ENCODE results near the gene MLX.

The MLX gene

DNA sequence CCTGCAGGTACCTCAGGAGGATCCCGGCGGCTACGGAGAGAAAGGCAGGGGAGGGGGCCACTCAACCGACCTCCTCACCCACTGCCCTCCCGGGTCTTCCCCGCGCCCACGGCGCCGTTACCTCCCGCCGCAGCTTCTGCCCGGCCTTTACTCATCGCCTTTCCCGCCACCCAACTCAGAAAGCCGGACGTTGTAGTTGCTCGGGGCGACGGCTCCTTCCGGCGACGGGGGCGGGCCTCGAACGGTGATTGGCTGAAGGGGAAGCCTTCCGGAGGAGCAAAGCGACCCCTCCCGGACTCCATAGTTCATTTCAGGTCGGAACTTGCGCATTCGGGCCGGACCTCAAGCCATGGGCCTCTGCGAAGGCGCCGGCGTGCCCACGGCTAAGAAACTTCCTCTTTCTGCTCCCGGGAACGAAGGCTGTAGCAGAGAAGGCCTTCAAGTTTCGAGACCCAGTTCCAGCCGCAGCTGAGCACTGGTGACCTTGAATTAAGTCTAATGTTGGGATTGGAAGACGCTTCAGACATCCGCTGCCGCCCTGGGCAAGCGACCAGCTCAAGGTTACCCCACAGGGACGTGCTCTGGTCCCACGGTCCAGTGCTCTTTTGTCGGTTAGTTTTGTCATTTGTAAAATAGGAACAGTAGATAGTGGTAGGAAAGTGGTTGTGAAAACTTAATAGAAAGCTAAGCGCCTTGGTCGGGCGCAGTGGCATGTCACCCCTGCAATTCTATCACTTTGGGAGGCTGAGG lies 10.8 kb downstream of the MLX start, which contains the start of gene PSMC3IP:
TSS of gene PSMC3IP (minus strand) at position 198 of the 750 bp plus-strand sequence. CDS start at position 155, 43 bp downstream.
- Histone ChIP-seq H3K4me3 (ENCODE audit: low read length) (peak within 1 kb of the TSS; percentile 90), H3K9ac (ENCODE audit: low read length) (peak within 1 kb of the TSS; percentile 95), H4K20me1 (ENCODE audit: insufficient read depth, low read length) (no peaks in the 10 kb centered on the region), H3K9me3 (replicated peaks; ENCODE audit: insufficient read depth, low read length) (no peaks in the 10 kb centered on the region), H3K27me3 (replicated peaks; ENCODE audit: insufficient read depth, low read length) (no peaks in the 10 kb centered on the region), H3F3A (ENCODE audit: insufficient read depth, low read length) (peaks cover 40% of the 10 kb centered on the region), H3K36me3 (replicated peaks; ENCODE audit: insufficient read depth, low read length) (peaks cover 7% of the 10 kb centered on the region; the same call in 1 of the 2 replicates), H2AFZ (ENCODE audit: low read length) (peak within 1 kb of the TSS; percentile 53), H3K4me2 (ENCODE audit: low read depth, low read length) (peak within 1 kb of the TSS; percentile 71), H3K9me2 (replicated peaks; ENCODE audit: insufficient read depth, low read length) (no peaks in the 10 kb centered on the region), H3K27ac (ENCODE audit: low read length) (peak within 1 kb of the TSS; percentile 98), H3K79me2 (ENCODE audit: low read length) (peaks cover 65% of the 10 kb centered on the region), H3K4me1 (ENCODE audit: low read length) (peaks cover 37% of the 10 kb centered on the region)
- peak; percentile 97 for DNase-seq
- no peak for TF ChIP-seq EZH2 (optimal IDR thresholded peaks at IDR 0.05; ENCODE audit: low read depth, low read length)
- TF ChIP-seq EZH2phosphoT487 (IDR thresholded peaks at IDR 0.05; ENCODE audit: low read length), result no peak
- TF ChIP-seq, protein P1, sequence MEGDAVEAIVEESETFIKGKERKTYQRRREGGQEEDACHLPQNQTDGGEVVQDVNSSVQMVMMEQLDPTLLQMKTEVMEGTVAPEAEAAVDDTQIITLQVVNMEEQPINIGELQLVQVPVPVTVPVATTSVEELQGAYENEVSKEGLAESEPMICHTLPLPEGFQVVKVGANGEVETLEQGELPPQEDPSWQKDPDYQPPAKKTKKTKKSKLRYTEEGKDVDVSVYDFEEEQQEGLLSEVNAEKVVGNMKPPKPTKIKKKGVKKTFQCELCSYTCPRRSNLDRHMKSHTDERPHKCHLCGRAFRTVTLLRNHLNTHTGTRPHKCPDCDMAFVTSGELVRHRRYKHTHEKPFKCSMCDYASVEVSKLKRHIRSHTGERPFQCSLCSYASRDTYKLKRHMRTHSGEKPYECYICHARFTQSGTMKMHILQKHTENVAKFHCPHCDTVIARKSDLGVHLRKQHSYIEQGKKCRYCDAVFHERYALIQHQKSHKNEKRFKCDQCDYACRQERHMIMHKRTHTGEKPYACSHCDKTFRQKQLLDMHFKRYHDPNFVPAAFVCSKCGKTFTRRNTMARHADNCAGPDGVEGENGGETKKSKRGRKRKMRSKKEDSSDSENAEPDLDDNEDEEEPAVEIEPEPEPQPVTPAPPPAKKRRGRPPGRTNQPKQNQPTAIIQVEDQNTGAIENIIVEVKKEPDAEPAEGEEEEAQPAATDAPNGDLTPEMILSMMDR (IDR thresholded peaks at IDR 0.05; ENCODE audit: low read length), result peak; percentile 41

DNA sequence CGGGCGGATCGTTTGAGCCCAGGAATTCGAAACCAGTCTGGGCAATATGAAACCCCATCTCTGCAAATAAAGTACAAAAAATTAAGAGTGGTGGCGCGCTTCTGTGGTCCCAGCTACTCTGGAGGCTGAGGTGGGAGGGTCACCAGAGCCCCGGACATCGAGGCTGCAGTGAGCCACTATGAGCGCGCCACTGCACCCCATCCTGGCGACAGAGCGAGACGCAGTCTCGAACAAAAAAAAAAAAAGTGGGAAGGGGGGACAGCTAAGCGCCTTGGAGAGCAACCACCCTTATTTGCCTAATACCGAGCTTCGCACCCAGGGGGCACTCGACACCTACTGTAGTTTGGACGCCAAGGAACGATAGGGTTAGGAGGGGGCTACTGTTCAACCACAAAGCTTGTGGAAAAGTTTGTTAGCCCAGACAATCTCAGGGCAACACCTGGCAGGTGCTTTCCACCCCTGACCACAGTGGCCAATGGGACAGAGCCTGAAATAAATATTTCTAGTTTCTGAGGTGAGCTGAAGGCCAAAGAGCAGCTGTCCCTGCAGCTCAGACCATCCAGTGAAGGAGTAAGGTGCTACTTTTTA lies 11.5 kb downstream of the MLX start:
- no peaks in the 10 kb centered on the region for H3K9me2 ChIP-seq (replicated peaks; ENCODE audit: insufficient read depth, low read length)
- H3K9me3 ChIP-seq (replicated peaks; ENCODE audit: insufficient read depth, low read length), result no peaks in the 10 kb centered on the region
- H3K27me3 ChIP-seq (replicated peaks; ENCODE audit: insufficient read depth, low read length), result no peaks in the 10 kb centered on the region
- peak overlapping the region; percentile 95 for H3K9ac ChIP-seq (ENCODE audit: low read length)
- H3K79me2 ChIP-seq (ENCODE audit: low read length), result peaks cover 65% of the 10 kb centered on the region
- H4K20me1 ChIP-seq (ENCODE audit: insufficient read depth, low read length), result no peaks in the 10 kb centered on the region
- H3K4me1 ChIP-seq (ENCODE audit: low read length), result peaks cover 37% of the 10 kb centered on the region
- TF ChIP-seq, protein P1 (IDR thresholded peaks at IDR 0.05; ENCODE audit: low read length), result peak; percentile 82
- TF ChIP-seq EZH2 (optimal IDR thresholded peaks at IDR 0.05; ENCODE audit: low read depth, low read length), result no peak
- H3K4me2 ChIP-seq (ENCODE audit: low read depth, low read length), result peak overlapping the region; percentile 71
- peak; percentile 99 for DNase-seq
- no peak overlapping the region for H2AFZ ChIP-seq (ENCODE audit: low read length)
- peak overlapping the region; percentile 90 for H3K4me3 ChIP-seq (ENCODE audit: low read length)
- peak overlapping the region; percentile 98 for H3K27ac ChIP-seq (ENCODE audit: low read length)
- peaks cover 6% of the 10 kb centered on the region; the same call in 1 of the 2 replicates for H3K36me3 ChIP-seq (replicated peaks; ENCODE audit: insufficient read depth, low read length)
- H3F3A ChIP-seq (ENCODE audit: insufficient read depth, low read length), result peaks cover 40% of the 10 kb centered on the region

DNA sequence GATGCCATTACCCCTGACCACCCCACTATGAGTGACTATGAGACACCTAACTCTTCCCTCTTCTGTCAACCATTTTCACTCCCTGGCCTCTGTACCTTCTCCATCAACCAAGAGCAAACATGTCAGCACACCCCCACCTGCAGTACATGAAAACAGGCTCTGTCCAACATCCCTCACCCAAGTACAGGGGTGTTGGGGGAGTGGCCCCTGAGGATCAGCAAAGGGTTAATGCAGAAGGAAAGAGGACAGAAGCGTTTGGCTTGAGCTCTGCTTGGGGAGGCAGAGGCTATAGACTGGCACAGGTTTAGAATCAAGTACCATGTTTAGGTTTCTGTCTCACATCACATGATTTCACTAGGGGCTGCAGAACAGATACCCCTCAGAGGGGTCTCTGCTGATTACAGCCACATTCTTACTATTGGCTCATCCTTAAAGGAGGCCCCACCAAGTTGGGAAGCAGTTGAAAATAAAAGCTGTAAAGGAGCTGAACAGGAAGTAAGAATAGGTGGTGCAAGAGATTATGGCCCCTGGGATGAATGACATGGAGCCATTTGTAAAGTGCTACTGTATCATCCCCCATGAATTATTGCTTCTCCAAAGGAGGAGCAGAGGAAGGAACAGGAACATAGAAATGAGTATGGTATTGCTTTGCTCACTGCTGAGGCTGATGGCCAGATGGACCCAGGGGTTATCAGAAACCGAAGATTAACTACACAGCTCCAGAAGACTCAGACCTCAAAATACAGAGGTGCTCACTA lies 13.1 kb downstream of the MLX start:
- no peaks in the 10 kb centered on the region for H3K9me3 ChIP-seq (replicated peaks; ENCODE audit: insufficient read depth, low read length)
- H4K20me1 ChIP-seq (ENCODE audit: insufficient read depth, low read length), result no peaks in the 10 kb centered on the region
- peak overlapping the region; percentile 98 for H3K27ac ChIP-seq (ENCODE audit: low read length)
- H3K4me1 ChIP-seq (ENCODE audit: low read length), result peaks cover 39% of the 10 kb centered on the region
- H3F3A ChIP-seq (ENCODE audit: insufficient read depth, low read length), result peaks cover 37% of the 10 kb centered on the region
- H3K4me2 ChIP-seq (ENCODE audit: low read depth, low read length), result peak overlapping the region; percentile 71
- H3K27me3 ChIP-seq (replicated peaks; ENCODE audit: insufficient read depth, low read length), result no peaks in the 10 kb centered on the region
- H3K4me3 ChIP-seq (ENCODE audit: low read length), result peak overlapping the region; percentile 38
- no peaks in the 10 kb centered on the region for H3K9me2 ChIP-seq (replicated peaks; ENCODE audit: insufficient read depth, low read length)
- H3K36me3 ChIP-seq (replicated peaks; ENCODE audit: insufficient read depth, low read length), result peaks cover 13% of the 10 kb centered on the region; the same call in 1 of the 2 replicates
- TF ChIP-seq EZH2phosphoT487 (IDR thresholded peaks at IDR 0.05; ENCODE audit: low read length), result no peak
- TF ChIP-seq, protein P1 (IDR thresholded peaks at IDR 0.05; ENCODE audit: low read length), result no peak
- TF ChIP-seq EZH2 (optimal IDR thresholded peaks at IDR 0.05; ENCODE audit: low read depth, low read length), result no peak
- peak overlapping the region; percentile 60; the same call in 1 of the 2 replicates for H3K9ac ChIP-seq (ENCODE audit: low read length)
- no peak overlapping the region for H2AFZ ChIP-seq (ENCODE audit: low read length)
- H3K79me2 ChIP-seq (ENCODE audit: low read length), result peaks cover 63% of the 10 kb centered on the region
- no peak for DNase-seq
